GM21576 (cell line): ENCODE results near the gene WDR33.

ENCODE experiments used
- ATAC-seq: cut with Tn5 transposase; IDR thresholded peaks from one replicate; pipeline ENCODE4 v1.9.1; 2021; ENCODE audit warnings: mild to moderate bottlenecking, moderate library complexity; ENCODE audit not compliant: unreplicated experiment

The WDR33 gene

DNA sequence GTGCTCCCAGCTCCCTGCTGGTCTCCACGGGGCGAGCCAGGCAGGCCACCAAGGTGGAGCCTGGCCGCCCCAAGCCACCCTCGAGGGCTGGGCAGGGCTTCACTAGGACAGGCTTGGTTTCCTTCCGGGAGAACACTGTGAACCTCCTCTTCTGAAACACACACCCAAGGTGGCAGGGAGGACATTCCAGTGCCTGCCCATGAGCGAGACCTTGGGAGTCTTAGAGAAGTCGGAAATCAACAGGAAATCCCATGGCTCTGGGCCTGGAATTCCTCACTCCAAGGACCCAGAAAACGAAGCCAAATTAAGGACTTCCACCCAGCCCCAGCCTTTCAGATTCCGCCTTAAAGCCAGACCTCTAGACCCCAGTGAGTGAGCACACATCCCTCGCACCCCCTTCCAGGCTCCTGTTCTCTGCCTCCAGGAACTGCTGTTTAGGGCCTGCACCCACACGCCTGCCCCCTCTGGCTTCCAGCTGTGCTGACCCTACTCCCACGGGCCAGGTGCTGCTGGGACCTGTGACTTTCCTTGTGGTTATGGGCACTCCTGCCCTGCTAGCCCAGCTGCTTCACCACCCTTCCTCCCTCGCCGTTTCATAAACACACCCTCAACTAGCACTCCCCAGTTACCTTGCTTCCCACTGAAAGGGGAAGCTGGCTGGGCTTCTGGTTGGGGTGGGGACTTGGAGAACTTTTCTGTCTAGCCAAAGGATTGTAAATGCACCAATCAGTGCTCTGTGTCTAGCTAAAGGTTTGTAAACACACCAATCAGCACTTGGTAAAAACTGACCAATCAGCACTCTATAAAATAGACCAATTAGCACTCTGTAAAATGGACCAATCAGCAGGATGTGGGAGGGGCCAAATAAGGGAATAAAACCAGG is 151.3 kb downstream of the WDR33 start:
- no peak for ATAC-seq

DNA sequence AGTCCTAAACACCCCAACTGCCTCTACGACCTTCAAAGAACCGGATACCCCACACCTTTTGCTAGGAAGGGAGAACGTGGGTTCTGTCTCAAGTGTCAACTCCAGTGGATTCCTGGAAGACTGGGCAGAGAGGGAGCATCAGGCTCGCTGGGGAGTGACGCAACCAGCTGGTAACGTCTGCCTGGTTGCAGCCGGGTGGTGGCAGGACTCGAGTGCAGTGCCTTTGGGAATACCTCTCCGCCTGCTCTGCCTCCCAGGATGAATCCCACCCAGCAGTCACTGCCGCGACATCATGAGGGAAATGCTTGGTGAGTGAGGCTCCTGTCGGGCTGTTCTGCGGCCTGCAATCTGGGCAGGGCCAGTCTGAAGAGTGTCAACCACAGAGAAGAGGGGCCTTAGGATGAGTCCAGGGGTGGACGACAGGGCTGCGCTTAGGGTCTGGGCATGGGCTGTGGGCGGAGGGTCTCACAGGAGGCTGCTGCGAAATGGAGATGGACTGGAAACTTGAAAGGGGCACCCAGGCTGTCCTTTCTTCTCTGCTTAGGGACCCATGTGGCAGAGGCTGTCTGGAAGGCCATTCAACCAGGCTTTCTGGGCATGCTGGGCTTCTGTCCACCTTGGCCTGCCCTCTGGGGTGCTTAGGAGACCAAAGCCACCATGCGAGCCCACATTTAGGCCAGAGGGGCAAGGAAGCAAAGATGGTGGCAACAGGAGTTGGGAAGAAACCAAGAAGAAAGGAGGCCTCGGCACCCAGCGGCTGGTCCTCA is 152.1 kb downstream of the WDR33 start:
- no peak for ATAC-seq

DNA sequence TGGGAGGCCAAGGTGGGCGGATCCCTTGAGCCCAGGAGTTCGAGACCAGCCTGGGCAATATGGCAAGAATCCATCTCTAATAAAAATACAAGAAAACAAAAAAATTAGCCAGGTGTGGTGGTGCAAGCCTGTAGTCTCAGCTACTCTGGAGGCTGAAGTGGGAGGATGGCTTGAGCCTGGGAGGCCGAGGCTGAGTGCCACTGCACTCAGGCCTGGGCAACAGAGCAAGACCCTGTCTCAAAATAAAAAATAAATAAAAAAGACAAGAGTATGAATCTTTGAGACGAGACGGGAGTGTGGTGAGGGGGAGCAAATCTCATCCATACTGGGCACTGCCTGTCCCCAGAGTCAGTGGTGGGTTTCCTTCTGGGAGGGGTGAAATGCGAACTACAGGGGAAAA is 152.8 kb downstream of the WDR33 start:
- no peak for ATAC-seq

DNA sequence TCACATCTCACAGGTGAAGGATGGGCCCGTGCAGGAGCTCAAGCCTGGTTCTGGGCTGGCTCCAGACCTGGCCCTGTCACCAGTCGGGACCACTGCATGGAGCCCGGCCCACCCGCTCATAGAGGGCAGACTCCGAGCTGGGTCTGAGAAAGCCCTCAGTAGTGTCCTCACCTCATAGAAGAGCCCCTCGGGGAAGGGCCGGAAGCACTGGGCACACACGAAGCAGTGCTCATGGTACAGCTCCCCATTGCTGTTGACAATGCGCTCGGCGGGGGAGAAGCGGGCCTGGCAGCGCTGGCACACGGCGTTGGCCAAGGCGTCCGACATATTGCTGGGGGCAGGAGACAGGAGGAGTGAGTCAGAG is 153.8 kb downstream of the WDR33 start:
- ATAC-seq, result no peak

DNA sequence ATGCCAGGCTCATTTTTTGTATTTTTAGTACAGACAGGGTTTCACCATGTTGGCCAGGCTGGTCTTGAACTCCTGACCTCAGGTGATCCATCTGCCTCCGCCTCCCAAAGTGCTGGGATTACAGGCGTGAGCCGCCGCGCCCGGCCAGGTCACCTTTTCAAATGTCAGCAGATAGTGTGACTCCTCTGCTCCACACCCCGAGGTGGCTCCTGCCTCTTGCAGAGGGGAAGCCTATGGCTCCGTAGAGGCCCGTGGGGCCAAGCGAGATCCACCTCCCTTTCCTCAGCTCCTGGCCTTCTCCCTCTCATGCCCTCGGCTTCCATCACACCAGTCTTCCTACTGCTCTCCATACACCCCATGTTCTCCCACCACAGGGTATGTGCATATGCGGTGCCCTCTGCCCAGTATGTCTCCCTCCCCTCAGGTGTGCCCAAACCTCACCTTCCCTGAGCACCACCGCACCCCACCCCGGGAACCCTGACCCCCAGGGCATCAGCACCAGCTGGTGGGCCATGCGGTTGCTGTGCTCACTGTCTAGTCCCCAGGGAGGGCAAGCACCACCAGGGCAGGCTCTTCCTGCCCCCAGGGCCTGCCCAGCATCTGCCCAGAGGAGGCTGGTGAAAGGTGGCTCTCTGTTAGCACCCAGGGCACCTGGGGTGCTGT is 154.3 kb downstream of the WDR33 start:
- no peak for ATAC-seq

DNA sequence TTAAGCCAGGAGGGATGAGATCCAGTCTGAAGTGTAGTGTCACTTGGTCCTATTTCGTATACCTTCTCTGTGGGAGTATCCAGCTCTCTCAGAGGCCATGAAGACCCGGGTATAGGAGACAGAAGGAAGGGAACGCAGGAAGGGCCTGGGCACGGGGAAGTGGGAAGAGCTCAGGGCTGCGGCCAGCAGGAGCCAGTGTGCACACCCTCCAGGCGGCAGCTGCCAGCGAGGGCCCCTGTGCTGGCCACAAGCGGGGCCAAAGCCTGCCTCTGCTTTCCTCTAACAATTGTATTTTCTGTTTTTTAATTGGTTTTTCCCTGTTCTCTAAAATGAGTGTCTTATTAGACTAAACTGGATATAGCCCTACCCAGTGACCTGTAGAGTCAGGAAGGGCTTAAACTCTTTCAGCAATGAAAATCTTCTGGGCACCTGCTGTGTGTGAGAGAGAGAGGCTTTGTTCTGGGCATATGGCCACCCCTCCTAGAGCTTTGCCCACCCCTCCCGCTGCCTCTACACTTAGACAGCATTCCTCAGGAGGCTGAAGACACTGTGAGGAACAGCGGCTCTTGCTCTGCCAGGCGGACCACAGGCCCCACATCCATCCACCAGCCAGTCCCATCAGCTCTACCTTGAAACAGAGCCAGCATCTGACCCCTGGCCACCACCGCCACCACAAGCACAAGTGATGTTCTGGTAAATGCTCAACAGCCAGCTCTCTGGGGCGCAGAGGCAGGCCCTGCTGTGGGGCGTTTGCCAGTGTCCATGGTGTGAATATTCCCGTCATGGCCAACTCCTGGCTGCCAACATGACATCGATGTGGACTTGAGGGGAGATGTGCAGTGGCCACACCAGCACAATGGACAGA is 155.5 kb downstream of the WDR33 start:
- ATAC-seq, result no peak

DNA sequence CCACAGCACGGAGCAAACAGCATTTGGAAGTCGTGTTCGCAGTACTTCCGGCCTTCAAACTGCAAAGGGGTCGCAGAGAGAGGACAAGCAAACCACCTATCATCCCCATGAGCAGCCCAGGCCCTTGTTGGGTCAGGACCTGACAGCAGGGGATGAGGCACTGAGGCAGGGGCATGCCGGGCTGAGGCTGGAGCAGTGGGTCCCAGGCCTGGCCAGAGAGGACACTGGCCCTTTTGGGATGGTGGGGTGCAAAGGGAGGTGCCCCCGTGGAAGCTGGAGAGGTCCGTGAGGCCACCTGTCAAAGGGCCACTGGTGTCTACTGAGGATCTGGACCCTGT is 156.2 kb downstream of the WDR33 start:
- ATAC-seq, result no peak

DNA sequence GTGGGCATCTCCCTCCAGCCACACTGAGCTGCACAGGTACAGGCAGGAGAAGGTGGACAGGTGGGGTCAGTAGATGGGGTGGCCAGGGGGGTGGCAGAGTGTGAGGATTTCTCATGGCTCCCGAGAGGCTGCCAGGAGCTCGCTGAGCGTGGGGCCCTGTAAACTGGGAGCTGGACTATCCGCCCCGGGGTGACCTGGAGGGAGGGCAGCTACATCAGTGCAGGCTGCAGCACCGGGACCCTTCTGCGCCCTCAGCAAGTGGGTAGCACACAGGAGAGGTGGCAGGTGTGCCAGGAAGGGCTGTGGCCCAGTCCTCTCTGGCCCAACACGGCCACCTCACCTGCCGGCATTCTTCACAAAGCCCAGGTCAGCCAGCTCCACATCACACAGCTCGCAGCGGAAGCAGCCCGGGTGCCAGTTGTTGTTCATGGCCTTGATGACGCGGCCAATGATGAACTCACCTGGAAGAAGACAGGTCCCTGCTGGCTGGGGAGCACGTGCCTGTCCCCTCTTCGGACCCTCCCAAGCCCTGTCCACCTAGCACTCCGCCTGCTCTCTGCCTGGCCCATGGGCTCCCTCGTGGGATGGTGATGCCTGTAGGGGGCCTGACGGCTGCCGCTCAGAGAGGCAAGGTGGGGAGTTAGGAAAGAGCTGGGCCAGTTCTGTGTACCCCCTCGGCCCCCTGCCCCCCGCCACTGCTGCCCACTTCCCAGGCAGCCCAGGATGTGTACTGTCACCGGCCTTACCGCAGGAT is 156.7 kb downstream of the WDR33 start:
- no peak for ATAC-seq

DNA sequence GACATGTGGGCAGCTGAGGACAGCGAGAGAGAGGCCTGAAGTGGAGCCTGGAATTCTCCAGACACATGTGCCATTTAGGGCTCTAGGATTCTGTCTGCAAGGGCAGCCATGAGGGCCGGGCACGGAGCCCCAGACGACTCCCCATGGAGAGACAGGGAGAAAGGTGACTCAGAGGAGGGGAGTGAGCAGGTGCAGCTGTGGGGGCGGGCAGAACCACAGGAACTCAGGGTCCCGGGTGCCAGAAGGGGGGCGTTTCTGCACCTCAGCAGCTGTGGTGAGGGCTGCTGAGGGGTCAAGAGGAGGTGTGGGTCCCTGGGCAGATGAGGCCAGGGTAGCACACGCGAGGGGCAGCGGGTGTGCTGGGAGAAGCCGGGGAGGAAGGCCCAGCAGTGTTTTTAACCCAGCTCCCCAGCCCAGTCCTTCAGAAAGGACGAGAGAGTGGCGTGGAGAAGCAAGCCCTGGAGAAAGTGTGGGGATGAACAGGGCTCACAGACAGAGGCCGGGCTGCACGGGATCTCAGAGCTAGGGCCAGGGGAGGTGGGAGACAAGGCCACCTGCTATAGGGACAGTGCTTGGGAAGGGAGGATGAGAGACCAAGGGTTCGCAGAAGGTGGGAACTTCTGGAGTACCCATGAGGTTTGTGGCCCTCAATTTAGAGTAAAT is 157.4 kb downstream of the WDR33 start:
- no peak for ATAC-seq

DNA sequence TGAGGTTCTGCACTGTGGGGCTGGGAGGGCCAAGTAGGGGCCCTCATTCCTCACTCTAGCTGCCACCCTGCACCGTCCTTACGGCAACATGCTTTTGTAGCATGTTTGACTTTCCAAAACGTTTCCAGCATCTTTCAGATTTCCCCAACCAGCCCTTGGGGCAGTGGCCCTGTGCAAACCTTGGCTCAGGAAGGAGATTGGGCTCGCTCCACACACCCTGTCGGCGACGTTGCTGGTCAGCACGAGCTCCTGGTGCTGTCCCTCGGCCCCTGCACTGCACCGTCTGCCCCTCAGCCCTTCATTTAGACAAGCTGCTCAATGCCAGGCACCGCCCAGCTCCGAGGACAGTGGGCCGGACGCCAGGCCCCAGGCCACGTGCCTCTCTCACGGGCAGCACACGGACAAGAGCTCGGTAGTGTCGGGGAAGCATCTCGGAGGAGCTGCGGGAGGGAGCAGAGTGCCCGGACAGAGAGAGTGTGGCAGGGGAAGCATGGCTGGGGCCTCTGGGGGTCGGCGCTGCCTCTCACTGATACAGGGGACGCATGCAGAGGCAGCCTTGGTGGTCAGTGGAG is 158.1 kb downstream of the WDR33 start:
- no peak for ATAC-seq

DNA sequence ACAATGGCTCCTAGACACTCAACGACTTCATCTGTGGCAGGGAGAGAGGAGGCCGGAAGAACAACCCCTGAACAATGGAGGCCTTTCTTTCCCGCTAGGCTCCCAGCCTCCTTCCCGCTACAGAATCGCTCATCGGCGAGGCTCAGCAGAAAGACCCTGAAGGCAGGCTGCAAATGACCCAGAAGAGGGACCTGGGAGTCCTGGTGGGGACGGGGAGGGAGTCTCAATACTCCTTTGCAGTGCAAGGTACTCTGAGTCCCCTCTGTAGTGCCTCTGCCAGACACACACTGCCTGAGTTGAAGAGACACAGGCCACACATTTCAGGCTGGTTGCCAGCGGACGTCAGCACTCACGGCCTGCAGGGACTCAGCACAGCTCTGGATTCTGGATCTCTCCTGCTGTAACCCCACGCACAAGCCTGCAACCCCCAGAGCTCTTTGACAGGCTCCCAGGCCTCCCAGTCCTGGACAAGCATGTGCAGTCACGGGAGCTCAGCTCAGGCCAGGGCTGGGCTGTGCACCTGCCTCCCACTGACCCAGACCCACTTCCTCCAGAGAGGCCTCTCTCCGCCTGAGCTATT is 158.9 kb downstream of the WDR33 start:
- ATAC-seq, result no peak

DNA sequence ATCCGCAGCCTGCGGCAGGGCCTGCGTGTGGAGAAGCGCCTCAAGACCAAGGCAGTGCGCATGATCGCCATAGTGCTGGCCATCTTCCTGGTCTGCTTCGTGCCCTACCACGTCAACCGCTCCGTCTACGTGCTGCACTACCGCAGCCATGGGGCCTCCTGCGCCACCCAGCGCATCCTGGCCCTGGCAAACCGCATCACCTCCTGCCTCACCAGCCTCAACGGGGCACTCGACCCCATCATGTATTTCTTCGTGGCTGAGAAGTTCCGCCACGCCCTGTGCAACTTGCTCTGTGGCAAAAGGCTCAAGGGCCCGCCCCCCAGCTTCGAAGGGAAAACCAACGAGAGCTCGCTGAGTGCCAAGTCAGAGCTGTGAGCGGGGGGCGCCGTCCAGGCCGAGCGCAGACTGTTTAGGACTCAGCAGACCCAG is 159.6 kb downstream of the WDR33 start:
- no peak for ATAC-seq
